GM19395 (cell line): Measurements from ENCODE around the gene GIPC2.

Experiments used
- ATAC-seq: cut with Tn5 transposase; IDR thresholded peaks from one replicate; pipeline ENCODE4 v1.9.1; 2021; ENCODE audit warnings: mild to moderate bottlenecking, moderate library complexity; ENCODE audit not compliant: unreplicated experiment

The GIPC2 gene

DNA sequence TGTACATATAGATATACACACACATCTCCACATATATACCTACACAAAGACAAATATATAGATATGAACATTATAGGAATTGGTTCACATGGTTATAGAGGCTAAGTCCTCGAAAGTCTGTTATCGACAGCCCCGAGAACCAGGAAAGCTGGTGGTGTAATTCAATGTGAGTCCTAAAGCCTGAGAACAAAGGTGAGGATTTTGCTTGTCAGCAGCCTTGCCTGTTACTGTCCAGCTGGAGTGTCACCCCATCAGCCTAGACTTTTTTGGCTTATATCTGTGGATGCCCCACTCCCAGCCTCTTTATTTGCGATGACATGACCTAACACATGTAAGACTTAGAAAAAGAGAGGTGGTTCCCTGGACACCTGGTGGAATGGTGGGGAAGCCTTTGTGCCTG is 97.0 kb downstream of the GIPC2 start:
- ATAC-seq = peak; percentile 27

DNA sequence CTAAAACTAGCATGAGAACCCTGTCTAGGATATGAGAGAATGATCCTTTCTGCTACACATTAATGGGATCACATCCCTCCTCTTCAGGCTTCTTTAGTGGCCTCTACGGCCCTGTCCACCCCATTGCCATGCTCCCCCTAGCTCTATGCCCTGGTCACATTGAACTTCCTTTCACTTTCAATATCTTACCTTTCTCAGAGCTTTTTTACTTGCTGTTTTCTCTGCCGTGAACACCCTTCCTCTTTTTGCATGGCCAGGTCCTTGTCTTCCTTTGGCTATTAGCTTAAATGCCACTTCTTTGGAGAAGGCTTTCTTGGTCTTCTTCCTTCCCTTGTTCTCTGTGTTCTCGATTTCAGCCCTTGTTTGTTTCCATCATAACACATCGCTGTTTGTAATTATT is 97.4 kb downstream of the GIPC2 start:
- ATAC-seq = peak; percentile 82

DNA sequence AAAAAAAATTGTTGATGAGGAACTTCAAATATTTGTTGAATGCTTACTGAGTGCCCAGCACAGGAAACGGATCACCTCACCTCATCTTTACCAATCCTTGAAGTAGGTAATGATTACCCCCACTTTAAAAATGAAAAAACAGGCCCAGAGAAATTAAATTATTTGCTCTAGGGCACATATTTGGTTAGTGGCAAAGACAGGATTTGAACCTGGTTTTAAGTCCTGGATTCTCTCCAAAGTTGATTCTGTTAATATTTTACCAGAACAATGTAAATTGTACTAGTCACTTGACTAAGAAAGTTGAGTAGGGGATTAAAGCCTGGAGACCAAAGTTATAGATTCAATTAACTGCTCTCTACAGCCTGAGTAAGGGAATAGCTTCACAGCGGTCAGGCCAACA is 97.9 kb downstream of the GIPC2 start:
- ATAC-seq = no peak

DNA sequence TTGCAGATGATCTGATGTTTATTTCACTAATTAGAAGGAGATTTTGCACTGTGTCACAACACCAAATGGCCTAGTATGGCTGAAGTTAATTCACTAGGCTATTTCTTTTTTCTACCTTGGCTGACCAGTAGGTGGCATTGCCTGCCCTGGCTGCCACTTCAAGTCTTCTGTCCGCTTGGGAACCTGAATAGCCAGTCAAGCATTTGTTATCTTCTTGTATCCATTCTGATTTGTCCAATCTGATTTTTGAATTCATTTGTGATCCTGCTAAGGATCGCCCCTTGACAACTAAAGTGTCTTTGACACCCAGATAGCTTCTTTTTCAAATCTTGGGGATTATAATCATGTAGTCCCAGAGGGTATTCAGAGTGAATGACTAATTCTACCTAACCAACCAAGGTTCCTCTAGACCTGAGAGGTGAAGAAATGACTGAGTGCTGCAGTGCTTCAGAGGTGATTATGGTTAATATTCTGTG is 99.4 kb downstream of the GIPC2 start:
- peak; percentile 83 for ATAC-seq

DNA sequence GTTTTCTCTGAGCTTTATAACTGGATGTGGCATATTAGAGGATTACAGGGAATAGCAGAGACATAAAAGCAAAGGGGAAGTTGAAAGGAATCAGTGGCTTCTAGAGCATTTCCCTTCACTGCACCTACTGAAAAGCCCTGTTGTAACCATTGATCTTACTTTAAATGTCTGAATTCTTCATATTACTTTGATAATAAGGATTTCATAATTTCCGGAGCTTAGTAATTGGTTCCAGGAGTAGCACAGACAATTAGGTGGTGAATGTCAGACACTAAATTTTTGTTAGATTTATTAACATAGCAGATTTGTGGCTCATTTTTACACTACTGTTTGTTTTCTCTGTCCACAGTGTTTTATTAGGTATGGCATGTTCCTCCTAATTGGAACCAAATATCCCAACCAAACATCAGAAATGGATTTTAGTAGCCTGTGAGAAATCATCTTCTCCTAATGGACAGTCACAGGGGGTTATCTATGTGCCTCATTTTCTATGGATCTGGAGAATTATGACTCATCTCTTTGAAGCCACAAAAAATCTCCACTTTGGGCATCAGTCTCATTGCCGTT is 100.5 kb downstream of the GIPC2 start:
- no peak for ATAC-seq

DNA sequence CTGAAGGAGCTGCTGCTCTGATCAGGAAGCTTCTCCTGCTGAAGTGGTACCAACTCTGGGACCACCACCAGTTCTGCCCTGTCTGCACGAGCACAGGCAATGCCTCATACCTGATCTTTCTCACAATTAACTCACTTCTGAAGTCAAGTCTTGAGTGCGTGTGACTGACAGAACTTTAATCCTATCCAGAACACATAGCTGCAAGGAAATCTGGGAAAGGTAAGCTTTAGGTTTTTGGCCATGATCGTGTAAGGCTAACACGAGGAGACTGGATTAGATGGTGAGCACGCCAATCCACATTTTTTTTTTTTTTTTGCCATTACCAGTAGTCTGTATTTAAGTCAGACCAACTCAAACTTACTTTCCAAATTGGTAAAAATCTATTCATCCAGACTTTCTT is 101.3 kb downstream of the GIPC2 start:
- no peak for ATAC-seq

DNA sequence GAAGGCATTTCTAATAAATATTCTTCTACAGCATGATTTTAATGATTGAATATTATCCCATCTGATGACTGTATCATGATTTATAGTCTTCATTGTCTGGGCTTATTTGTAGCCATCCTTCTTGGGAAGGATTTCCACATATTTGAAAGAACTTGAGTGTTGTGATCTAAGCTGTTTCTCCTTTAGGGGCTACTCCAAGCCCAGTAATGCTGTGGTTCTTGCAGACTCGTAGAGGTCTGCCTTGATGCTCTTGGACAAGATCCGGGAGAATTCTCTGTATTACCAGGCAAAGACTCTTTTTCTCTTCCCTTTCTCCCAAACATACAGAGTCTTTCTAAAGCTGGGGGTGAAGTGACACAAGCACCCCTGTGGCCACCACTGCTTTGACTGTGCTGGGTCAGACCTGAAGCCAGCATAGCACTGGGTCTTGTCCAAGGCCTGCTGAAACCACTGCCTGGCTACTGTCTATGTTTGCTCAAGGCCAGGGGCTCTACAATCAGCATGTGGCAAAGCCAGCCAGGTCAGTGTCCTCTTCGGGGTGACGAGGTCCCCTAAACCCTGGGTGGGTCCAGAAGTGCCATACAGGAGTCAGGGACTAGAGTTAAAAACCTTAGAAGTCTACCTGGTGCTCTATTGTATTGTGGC is 107.4 kb downstream of the GIPC2 start:
- no peak for ATAC-seq

DNA sequence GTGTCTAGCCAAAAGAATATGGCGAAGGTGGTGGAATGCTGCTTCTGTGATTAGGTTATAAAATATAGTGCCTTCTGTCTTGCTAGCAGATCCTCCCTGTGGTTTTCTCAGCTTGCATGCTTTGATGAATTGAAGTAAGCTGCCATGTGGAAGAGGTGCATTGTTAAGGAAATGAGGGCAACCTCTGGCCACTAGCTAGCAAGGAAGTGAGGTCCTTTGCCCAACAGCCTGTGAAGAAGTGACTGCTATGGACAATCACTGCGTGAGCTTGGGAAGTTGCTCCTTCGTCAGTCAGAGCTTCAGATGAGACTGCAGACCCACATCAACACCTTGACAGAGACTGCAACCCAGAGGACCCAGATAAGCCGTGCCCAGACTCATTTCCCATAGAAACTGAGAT is 109.4 kb downstream of the GIPC2 start:
- ATAC-seq = no peak

DNA sequence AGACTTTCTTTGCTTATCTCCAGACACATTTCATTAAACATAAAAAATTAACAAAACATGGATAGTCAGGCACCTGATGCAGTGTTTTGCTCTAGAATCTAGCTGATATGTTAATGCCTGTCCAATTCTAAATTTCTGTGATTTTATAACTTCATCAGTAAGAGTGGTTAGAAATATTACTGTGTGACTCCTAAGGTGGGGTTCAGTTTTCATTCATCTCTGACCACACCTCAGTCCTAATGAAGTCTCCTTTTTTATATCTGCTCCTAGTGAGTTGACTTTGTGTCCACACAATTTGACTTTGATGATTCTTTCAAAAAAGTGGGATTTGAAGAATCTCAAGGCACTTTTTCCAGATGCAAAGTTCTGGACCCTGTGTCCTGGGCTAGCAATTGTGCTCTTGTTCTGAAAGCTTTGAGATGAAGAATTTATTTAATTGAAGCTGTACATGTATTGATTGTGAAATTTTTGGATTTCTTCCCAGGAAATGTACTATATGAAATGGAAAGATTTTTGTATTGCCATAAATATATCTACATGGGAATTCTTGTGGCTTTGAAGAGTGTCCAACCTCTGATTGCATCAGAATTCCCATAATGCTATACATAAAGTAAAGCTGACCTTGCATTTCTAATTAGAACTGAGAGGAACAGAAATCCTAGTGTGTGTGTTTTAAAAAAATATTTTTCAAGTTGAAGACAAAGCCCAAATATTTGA is 111.2 kb downstream of the GIPC2 start:
- ATAC-seq = no peak

DNA sequence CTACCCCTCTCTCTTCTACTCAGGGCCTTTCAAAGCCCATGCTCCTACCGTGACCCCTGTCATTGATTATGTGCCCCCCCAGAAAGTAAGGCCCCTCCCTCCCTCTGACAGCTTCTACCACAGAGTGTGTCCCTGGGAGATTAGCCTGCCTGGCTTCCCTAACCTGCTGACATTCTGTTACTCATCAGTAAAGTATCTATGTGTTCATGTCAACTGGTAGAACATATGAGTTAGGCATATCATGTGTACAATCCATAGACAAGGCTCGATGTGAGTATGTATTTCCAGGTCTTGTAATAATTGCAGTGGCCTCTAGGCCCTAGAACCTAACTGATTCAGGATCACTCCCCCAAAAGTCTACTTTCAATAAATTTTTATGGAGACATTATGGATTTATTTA is 120.0 kb downstream of the GIPC2 start:
- ATAC-seq = no peak

DNA sequence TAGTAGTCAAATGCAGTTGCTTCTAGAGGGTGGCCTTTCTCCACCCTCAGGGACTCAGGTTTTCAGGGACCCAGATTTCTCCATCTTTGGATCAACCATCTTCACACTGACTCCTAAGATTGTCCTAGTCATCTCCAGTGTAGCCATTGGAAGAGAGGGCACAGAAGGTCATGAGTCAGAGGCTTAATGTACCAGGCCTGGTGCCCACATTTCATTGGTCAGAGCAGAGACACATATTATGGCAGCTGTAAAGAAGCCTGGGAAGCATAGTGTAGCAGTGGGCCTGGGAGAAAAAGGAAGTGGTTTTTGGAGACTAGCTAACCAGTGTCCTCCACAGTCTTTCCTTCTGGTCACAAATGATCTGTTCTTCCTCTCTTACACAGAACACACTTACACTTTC is 122.5 kb downstream of the GIPC2 start:
- ATAC-seq = no peak

DNA sequence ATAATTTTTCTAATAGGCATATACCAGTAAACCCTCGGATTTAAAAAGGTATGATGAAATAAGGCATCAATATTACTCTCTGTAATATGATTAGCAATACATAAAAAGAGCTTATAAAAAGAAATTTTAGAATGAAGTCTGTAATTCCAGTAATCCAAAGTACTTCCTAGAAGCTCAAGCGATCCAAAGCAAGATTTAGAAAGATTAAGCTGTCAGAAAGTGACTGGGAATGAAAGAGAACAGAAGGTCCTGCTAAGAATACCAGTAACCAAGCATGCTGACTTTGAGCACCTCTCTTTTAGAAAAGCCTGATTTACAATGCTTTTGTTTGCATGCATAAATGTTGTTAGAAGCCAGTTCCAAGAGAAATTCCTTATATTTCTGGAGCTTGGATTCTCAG is 125.1 kb downstream of the GIPC2 start:
- ATAC-seq = no peak

DNA sequence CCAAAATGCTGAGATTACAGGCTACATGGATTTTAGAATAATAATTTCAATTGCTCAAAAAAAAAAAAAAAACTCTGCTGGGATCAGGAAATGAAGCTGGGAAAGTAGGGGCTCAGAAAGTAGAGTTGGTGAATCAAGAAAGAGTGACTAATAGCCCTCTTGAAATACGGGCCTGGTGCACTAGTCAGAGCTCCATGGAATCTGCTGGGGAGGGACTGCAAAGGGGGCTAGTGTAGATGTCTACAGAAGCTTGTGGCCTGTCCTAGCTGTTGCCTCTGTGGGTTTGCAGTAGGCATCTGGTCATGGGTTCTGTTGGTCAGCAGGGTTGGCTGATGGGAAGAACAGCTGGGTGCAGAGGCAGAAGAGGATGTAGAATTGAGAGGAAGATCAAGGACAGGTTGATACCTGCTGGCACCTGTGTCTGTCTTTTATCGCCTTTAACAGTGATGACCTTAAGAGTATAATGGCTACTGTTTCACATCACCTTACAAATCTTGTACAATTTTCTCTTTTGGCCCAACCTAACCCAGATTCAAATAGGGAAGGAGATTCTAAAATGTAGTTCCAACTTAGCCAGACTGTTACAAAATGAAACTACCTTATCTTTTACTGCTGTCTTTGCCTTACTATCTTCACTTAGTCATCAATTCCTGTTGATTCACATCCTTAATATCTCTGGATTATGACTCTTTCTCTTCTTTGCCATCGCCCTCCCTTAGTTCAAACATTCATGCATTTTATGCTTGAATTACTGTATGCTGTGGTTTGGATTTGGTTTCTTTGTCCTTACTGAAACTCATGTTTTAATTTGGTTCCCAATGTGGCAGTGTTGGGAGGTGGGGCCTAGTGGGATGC is 126.2 kb downstream of the GIPC2 start:
- no peak for ATAC-seq

DNA sequence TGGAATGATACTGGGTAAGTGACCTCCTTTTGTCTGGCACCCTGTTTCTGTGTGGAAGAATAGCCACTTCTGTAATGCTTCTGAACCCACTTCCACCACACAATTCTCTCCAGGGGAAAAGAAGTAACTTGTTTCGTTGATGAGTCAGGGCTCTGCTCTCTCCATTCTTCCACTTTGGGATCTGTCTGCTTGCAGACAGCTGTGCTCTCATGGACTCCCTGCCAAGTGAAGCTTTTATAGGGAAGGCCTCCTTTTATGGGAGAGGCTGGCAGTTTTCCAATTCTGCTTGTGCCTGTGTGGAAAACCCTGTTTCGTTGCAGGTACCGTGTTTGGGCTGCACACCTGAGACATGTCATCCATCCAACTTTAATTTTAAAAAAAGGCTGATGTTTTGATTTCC is 130.7 kb downstream of the GIPC2 start:
- ATAC-seq = no peak

DNA sequence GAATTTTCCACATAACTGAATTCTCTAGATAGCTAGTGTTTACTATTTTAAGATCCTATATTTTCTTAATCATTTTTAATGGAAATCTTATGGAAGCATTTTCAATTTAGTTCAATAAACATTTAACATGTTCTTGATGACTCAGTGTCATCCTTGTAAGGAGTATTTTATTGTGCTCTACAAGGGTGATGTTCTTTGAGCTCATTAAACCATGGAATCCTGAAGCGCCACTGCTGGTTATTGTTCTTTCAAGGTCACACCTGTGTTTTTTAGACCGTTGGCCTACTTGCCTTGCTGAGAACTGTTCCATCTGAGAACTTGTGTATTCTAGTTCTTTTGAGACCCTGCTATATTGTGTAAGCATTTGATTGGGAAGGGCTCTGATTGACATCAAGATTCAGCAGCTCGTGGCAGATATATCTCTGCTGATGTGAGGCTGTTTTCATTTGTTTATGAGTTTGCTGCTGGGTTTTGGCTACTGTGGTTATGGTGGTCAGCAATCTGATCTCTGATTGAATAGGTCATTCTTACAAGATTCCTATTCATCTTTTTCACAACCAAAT is 132.0 kb downstream of the GIPC2 start:
- ATAC-seq = no peak

DNA sequence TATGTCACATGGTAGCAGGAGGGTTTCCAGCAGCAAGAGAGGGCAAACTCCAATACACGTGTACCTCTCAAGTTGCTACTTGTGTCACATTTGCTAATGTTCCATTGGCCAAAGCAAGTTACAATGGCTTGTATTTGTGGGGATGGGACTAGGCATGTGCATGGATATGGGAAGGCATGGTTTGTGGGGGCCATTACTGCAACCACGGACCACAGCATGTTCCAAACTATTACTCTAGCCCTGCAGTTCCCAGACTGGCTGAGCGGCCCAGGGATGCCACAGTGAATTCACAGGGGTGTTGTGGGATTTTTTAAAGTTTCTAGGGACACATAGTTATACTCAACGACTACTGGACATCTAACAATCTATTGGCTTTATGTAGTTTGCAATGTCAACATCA is 133.1 kb downstream of the GIPC2 start:
- no peak for ATAC-seq

DNA sequence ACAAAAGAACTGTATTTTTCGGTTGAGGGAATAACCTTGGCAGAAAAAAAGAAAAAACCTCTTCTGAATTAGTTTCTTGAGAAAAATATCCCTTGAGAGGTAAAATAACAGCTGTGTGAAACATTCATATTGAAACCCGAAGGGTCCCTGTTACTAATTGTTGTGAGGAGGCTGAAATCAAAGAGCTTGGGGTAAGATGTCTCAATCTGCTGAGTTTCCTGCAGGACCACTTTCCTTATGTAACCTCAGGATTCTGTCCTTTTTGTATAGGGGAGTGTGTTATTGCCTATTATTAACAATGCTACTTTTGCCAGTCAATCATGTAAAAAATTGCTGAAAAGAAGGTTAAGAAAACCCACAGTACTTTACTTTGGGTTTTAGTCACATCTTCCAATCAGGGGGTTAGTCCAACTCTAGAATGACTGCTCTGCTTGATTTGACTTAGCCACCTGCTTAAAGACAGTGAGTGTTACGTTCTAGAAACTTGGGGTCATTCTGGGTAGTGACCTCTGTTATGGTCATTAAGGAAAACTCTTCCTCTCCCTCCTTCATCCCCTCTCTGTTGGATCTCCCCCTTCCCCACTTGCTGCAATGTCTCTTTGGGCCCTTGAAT is 138.8 kb downstream of the GIPC2 start:
- ATAC-seq = peak; percentile 86
